Hematopoietic multipotent progenitor cell treated with erythropoietin and hydrocortisone succinate and interleukin-3 and kit ligand, for 6 days (in vitro differentiated cells): Measurements from ENCODE around the gene GPLD1.

Experiments used
- DNase-seq: peaks from one replicate; pipeline ENCODE4 v3.0.0-alpha.2; 2015

GPLD1 gene

DNA sequence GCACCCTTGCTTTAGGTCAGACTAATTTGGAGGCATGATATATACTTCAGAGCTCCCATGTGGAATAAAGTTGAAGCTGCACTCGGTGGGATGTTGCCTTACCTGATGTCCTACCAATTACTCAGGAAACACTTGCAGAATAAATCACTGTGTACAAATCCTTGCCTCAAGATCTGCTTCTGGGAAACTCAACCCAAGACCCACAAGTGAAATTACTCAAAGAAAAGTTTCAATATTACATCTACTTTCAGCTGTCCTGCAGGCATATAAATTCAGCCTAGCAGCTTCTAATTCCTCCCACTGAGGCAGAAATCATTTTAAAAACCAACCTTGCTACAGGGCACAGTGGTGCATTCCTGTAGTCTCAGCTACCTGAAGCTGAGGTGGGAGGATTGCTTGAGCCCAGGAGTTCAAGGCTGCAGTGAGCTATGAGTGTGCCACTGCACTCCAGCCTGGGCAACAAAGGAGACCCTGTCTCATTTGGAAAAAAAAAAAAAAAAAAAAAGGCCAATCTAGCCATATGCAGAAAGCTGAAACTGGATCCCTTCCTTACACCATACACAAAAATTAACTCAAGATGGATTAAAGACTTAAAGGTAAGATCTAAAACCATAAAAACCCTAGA, 110.8 kb downstream of the GPLD1 start:
- no peak for DNase-seq
